Measurements from ENCODE around the gene ZPBP2. TPM values are rescaled to one million over a fixed set of nuclear protein-coding genes. Genes with fewer than 3 reads are reported as not detected.
"Not testable (repeated sequence)": the region's sequence is repeated elsewhere in the genome, so short reads cannot be mapped to it uniquely, and the experiment has no call there.

The ZPBP2 gene
- total RNA-seq, 5 donors from 2014 or later (not counting 1 experiment from before 2014, with no cell fraction given) = 0.19 TPM; not detected in 4

DNA sequence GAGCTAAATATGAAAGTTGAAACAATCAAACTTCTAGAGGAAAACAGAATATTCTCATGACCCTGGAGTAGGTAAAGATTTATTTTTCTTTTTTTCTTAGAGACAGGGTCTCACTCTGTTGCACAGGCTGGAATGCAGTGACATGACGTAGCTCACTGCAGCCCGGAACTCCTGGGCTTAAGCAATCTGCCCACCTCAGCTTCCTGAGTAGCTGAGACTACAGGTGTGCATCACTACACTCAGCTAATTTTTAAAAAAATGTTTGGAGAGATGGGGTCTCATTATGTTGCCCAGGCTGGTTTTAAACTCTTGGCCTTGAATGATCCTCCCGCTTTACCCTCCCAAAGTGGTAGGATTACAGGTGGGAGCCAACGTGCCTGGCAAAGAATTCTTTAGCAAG, 19.4 kb upstream of the ZPBP2 start:
- H3K9me3 Mint-ChIP-seq = no peaks in the 10 kb centered on the region
- peaks cover 72 to 73% (median 72%) of the 10 kb centered on the region in 3 donors for H3K4me1 Mint-ChIP-seq

GRCh38 chr17:39850186-39850585, 17.8 kb upstream of the ZPBP2 start:
- H3K4me3 ChIP-seq (ENCODE audit: control insufficient read depth in 1 of 2, extremely low read depth in 1 of 2, low read length in 1 of 2); ATAC-seq (replicated peaks in 1 of 4); H3K9me3 ChIP-seq; H3K36me3 ChIP-seq (ENCODE audit: control insufficient read depth in 2 of 2, extremely low read depth in 1 of 2, insufficient read depth in 1 of 2, low read length in 1 of 2); H3K27me3 Mint-ChIP-seq; H3K9me3 Mint-ChIP-seq; POLR2A ChIA-PET; CTCF ChIA-PET; H3K27me3 ChIP-seq (replicated peaks in 1 of 2; ENCODE audit: control insufficient read depth in 2 of 2, extremely low read depth in 1 of 2, insufficient read depth in 2 of 2, low read length in 1 of 2); H3K4me3 Mint-ChIP-seq; H3K27ac Mint-ChIP-seq; DNase-seq; H3K27ac ChIP-seq (ENCODE audit: low read length): not testable (repeated sequence)
- peaks cover 19 to 29% of the 10 kb centered on the region in 2 experiments for H3K4me1 ChIP-seq (ENCODE audit: control insufficient read depth in 1 of 2, extremely low read depth in 1 of 2, insufficient read depth in 2 of 2, low read length in 2 of 2)
- H3K4me1 Mint-ChIP-seq = peaks cover 69 to 70% (median 69%) of the 10 kb centered on the region in 3 donors
- peaks cover 15% of the 10 kb centered on the region for H3K36me3 Mint-ChIP-seq

More for the DNA sequence above, 19.4 kb upstream of the ZPBP2 start:
- CTCF ChIA-PET = no interaction called here
- Mint-ChIP-seq H3K4me3 (peak overlapping the region in 1 of 3 donors; percentile 48), H3K27me3 (no peaks in the 10 kb centered on the region), H3K36me3 (peaks cover 11% of the 10 kb centered on the region), H3K27ac (peak overlapping the region; percentile 82 to 88)
- ATAC-seq (replicated peaks in 1 of 4) = peak in 3 of 4 experiments; percentile 73 to 87 (median 73)
- Histone ChIP-seq H3K27ac (ENCODE audit: low read length) (peak overlapping the region; percentile 15), H3K27me3 (replicated peaks in 1 of 2; ENCODE audit: control insufficient read depth in 2 of 2, extremely low read depth in 1 of 2, insufficient read depth in 2 of 2, low read length in 1 of 2) (no peaks in the 10 kb centered on the region), H3K36me3 (ENCODE audit: control insufficient read depth in 2 of 2, extremely low read depth in 1 of 2, insufficient read depth in 1 of 2, low read length in 1 of 2) (peaks cover 0 to 8% of the 10 kb centered on the region in 2 donors), H3K4me1 (ENCODE audit: control insufficient read depth in 1 of 2, extremely low read depth in 1 of 2, insufficient read depth in 2 of 2, low read length in 2 of 2) (peaks cover 24 to 32% of the 10 kb centered on the region in 2 experiments), H3K9me3 (no peaks in the 10 kb centered on the region), H3K4me3 (ENCODE audit: control insufficient read depth in 1 of 2, extremely low read depth in 1 of 2, low read length in 1 of 2) (no peak overlapping the region)
- peak in 12 of 35 experiments; percentile 8 to 55 (median 22) for DNase-seq
- POLR2A ChIA-PET = interaction anchor here in 1 of 2 donors (0.6 kb wide), 2 partner anchors 13 to 119 kb away, joined by 3 to 12 read pairs; no protein-coding TSS in a partner anchor
- WGBS (ENCODE audit: insufficient coverage) = no CpG with 5 or more reads among the region's 4 CpGs

GRCh38 chr17:39852239-39852638, 15.8 kb upstream of the ZPBP2 start:
- Mint-ChIP-seq H3K4me1 (peaks cover 63 to 65% (median 63%) of the 10 kb centered on the region in 3 donors), H3K27me3 (no peaks in the 10 kb centered on the region), H3K27ac (peak overlapping the region; percentile 78 to 79), H3K9me3 (no peaks in the 10 kb centered on the region), H3K4me3 (peak overlapping the region; percentile 2 to 22 (median 11)), H3K36me3 (peaks cover 13% of the 10 kb centered on the region)
- ChIA-PET POLR2A (interaction anchor here (0.5 to 0.7 kb wide), 2 partner anchors 11 to 41 kb away, joined by 3 read pairs; no protein-coding TSS in a partner anchor), CTCF (interaction anchor here in 1 of 2 donors (1.1 to 1.2 kb wide), 2 partner anchors 9 to 33 kb away, joined by 3 to 4 read pairs; no protein-coding TSS in a partner anchor)
- Histone ChIP-seq H3K27ac (ENCODE audit: low read length) (peak overlapping the region; percentile 52), H3K4me1 (ENCODE audit: control insufficient read depth in 1 of 2, extremely low read depth in 1 of 2, insufficient read depth in 2 of 2, low read length in 2 of 2) (peaks cover 18 to 35% of the 10 kb centered on the region in 2 experiments), H3K4me3 (ENCODE audit: control insufficient read depth in 1 of 2, extremely low read depth in 1 of 2, low read length in 1 of 2) (no peak overlapping the region), H3K36me3 (ENCODE audit: control insufficient read depth in 2 of 2, extremely low read depth in 1 of 2, insufficient read depth in 1 of 2, low read length in 1 of 2) (peaks cover 0 to 6% of the 10 kb centered on the region in 2 donors), H3K27me3 (replicated peaks in 1 of 2; ENCODE audit: control insufficient read depth in 2 of 2, extremely low read depth in 1 of 2, insufficient read depth in 2 of 2, low read length in 1 of 2) (no peaks in the 10 kb centered on the region), H3K9me3 (no peaks in the 10 kb centered on the region)
- 18% methylated on average over 3 of the region's 3 CpGs for WGBS (ENCODE audit: insufficient coverage)
- DNase-seq = no peak
- ATAC-seq (replicated peaks in 1 of 4) = peak in 2 of 4 experiments; percentile 21 to 26

GRCh38 chr17:39854909-39855308, 13.1 kb upstream of the ZPBP2 start:
- no peaks in the 10 kb centered on the region for H3K9me3 ChIP-seq
- peaks cover 2 to 39% of the 10 kb centered on the region in 2 experiments for H3K4me1 ChIP-seq (ENCODE audit: control insufficient read depth in 1 of 2, extremely low read depth in 1 of 2, insufficient read depth in 2 of 2, low read length in 2 of 2)
- Mint-ChIP-seq H3K9me3 (no peaks in the 10 kb centered on the region), H3K27ac (peak overlapping the region; percentile 64 to 71), H3K4me1 (peaks cover 58 to 60% (median 58%) of the 10 kb centered on the region in 3 donors), H3K27me3 (no peaks in the 10 kb centered on the region), H3K4me3 (no peak overlapping the region), H3K36me3 (peaks cover 14% of the 10 kb centered on the region)
- no peak overlapping the region for H3K4me3 ChIP-seq (ENCODE audit: control insufficient read depth in 1 of 2, extremely low read depth in 1 of 2, low read length in 1 of 2)
- 83% methylated on average over 1 of the region's 2 CpGs for WGBS (ENCODE audit: insufficient coverage)
- CTCF ChIA-PET = no interaction called here
- POLR2A ChIA-PET = no interaction called here
- H3K27me3 ChIP-seq (replicated peaks in 1 of 2; ENCODE audit: control insufficient read depth in 2 of 2, extremely low read depth in 1 of 2, insufficient read depth in 2 of 2, low read length in 1 of 2) = no peaks in the 10 kb centered on the region
- peak overlapping the region; percentile 1 for H3K27ac ChIP-seq (ENCODE audit: low read length)
- peaks cover 0 to 9% of the 10 kb centered on the region in 2 donors for H3K36me3 ChIP-seq (ENCODE audit: control insufficient read depth in 2 of 2, extremely low read depth in 1 of 2, insufficient read depth in 1 of 2, low read length in 1 of 2)
- ATAC-seq (replicated peaks in 1 of 4) (no peak), DNase-seq (no peak)

DNA sequence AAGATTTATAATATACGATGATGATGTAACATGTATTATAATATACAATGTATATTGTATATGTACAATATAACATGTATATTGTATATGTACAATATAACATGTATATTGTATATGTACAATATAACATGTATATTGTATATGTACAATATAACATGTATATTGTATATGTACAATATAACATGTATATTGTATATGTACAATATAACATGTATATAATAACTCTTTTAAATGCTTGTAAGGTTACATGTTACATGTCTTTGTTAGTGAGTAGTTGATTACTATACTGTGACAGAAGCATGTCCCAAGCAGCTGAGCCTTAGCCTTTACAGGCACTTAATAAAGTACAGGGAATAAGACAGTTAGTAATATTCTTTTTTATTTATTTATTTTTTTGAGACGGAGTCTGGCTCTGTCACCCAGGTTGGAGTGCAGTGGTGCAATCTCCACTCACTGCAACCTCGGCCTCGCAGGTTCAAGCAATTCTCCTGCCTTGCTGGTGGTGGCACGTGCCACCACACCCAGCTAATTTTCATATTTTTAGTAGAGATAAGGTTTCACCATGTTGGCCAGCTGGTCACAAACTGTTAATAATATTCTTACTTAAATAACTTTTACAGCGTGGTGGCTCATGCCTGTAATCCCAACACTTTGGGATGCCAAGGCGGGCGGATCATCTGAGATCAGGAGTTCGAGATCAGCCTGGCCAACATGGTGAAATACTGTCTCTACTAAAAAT, 11.9 kb upstream of the ZPBP2 start:
- H3K4me3 Mint-ChIP-seq = not testable (repeated sequence)

DNA sequence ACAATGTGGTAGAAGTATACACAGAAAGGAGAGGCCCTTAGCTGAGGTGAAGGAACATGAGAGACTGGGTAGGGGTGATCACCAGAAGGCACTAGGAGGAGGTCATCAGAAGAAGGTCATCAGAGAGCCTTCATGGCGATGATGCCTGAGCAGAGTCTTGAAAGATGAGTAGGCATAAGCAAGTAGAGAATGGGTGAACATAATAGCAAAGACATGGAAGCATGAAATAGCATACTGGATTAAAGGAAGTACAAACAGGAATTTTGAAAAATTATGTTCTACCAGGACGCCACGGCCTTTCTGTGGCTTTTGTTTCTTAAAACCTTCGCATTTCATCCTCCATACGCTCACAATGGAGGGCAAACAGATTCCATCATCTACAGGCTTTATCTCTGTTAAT, 6.8 kb upstream of the ZPBP2 start:
- H3K4me3 ChIP-seq (ENCODE audit: control insufficient read depth in 1 of 2, extremely low read depth in 1 of 2, low read length in 1 of 2) = peak overlapping the region in 1 of 2 donors; percentile 80
- POLR2A ChIA-PET = interaction anchor here (0.6 to 1.3 kb wide), 4 partner anchors 13 to 47 kb away, joined by 3 to 6 read pairs (median 3); no protein-coding TSS in a partner anchor

More for the DNA sequence above, 11.9 kb upstream of the ZPBP2 start:
- H3K36me3 ChIP-seq (ENCODE audit: control insufficient read depth in 2 of 2, extremely low read depth in 1 of 2, insufficient read depth in 1 of 2, low read length in 1 of 2); H3K9me3 ChIP-seq; H3K27ac ChIP-seq (ENCODE audit: low read length); H3K27ac Mint-ChIP-seq; POLR2A ChIA-PET; H3K27me3 ChIP-seq (replicated peaks in 1 of 2; ENCODE audit: control insufficient read depth in 2 of 2, extremely low read depth in 1 of 2, insufficient read depth in 2 of 2, low read length in 1 of 2); H3K27me3 Mint-ChIP-seq; ATAC-seq (replicated peaks in 1 of 4); CTCF ChIA-PET; H3K4me3 ChIP-seq (ENCODE audit: control insufficient read depth in 1 of 2, extremely low read depth in 1 of 2, low read length in 1 of 2); H3K9me3 Mint-ChIP-seq; DNase-seq: not testable (repeated sequence)
- peaks cover 67% of the 10 kb centered on the region in 3 donors for H3K4me1 Mint-ChIP-seq
- H3K36me3 Mint-ChIP-seq = peaks cover 13% of the 10 kb centered on the region
- H3K4me1 ChIP-seq (ENCODE audit: control insufficient read depth in 1 of 2, extremely low read depth in 1 of 2, insufficient read depth in 2 of 2, low read length in 2 of 2) = peaks cover 3 to 40% of the 10 kb centered on the region in 2 experiments
- WGBS (ENCODE audit: insufficient coverage) = 92% methylated on average over 2 of the region's 9 CpGs

More for the DNA sequence above, 6.8 kb upstream of the ZPBP2 start:
- peak overlapping the region; percentile 80 to 97 (median 97) for H3K4me3 Mint-ChIP-seq
- CTCF ChIA-PET = interaction anchor here (0.5 to 3.3 kb wide), 11 partner anchors 9 to 247 kb away, joined by 3 to 16 read pairs (median 4); partner anchors contain the start of gene PSMD3 (in 1 of the 2)
- H3K36me3 ChIP-seq (ENCODE audit: control insufficient read depth in 2 of 2, extremely low read depth in 1 of 2, insufficient read depth in 1 of 2, low read length in 1 of 2) = peaks cover 0 to 6% of the 10 kb centered on the region in 2 donors
- peaks cover 29 to 36% of the 10 kb centered on the region in 2 experiments for H3K4me1 ChIP-seq (ENCODE audit: control insufficient read depth in 1 of 2, extremely low read depth in 1 of 2, insufficient read depth in 2 of 2, low read length in 2 of 2)
- WGBS (ENCODE audit: insufficient coverage) = 43% methylated on average over 3 of the region's 5 CpGs
- peak overlapping the region; percentile 96 for H3K27ac ChIP-seq (ENCODE audit: low read length)
- no peaks in the 10 kb centered on the region for H3K9me3 ChIP-seq
- H3K27ac Mint-ChIP-seq = peak overlapping the region; percentile 83 to 90
- no peaks in the 10 kb centered on the region for H3K9me3 Mint-ChIP-seq
- H3K36me3 Mint-ChIP-seq = peaks cover 4% of the 10 kb centered on the region
- H3K27me3 ChIP-seq (replicated peaks in 1 of 2; ENCODE audit: control insufficient read depth in 2 of 2, extremely low read depth in 1 of 2, insufficient read depth in 2 of 2, low read length in 1 of 2) = no peaks in the 10 kb centered on the region
- ATAC-seq (replicated peaks in 1 of 4) = no peak
- peaks cover 61 to 75% (median 72%) of the 10 kb centered on the region in 3 donors for H3K4me1 Mint-ChIP-seq
- no peaks in the 10 kb centered on the region for H3K27me3 Mint-ChIP-seq
- DNase-seq = peak in 1 of 35 experiments; percentile 27

Measured in T-cell (primary cell).